WI38 (cell line): Measurements from ENCODE around the gene CCDC157.

Experiments used
- H3K4me3 ChIP-seq: 2 replicates; pipeline ENCODE4 v1.5.1; 2011; ENCODE audit warnings: low read depth, mild to moderate bottlenecking, control low read depth, low read length
- TF ChIP-seq, protein P1 (sequence below): IDR thresholded peaks from 2 replicates; pipeline ENCODE4 v1.5.1; 2012; ENCODE audit warnings: low read depth, mild to moderate bottlenecking, control low read depth, low read length

CCDC157 gene

DNA sequence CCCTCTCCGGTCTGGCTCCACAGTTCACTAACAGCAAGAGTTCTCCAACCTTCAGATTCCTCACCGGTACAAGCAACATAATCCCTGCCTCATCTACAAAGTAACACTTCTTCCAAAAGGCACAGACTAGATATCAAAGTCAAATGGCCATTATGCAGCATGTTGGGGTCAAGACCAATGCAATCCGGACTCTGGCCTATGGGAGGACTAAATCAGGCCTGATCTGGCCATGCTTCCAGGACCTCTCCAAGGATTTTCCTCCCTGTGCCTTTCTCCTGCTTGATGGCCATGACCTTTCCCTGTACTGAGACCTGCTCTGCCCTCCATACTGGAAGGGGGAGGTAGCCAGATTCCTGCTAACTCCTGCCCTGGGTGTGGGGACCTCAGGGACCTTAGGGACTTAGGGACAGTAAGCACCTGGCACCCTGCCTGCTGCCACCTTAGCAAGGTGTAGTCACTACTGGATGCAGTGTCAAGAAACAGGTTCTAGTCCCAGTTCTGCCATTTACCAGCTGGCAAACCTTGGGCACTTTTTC, 36.7 kb upstream of the CCDC157 start:
- H3K4me3 ChIP-seq = no peak overlapping the region
- TF ChIP-seq, protein P1, sequence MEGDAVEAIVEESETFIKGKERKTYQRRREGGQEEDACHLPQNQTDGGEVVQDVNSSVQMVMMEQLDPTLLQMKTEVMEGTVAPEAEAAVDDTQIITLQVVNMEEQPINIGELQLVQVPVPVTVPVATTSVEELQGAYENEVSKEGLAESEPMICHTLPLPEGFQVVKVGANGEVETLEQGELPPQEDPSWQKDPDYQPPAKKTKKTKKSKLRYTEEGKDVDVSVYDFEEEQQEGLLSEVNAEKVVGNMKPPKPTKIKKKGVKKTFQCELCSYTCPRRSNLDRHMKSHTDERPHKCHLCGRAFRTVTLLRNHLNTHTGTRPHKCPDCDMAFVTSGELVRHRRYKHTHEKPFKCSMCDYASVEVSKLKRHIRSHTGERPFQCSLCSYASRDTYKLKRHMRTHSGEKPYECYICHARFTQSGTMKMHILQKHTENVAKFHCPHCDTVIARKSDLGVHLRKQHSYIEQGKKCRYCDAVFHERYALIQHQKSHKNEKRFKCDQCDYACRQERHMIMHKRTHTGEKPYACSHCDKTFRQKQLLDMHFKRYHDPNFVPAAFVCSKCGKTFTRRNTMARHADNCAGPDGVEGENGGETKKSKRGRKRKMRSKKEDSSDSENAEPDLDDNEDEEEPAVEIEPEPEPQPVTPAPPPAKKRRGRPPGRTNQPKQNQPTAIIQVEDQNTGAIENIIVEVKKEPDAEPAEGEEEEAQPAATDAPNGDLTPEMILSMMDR = no peak

DNA sequence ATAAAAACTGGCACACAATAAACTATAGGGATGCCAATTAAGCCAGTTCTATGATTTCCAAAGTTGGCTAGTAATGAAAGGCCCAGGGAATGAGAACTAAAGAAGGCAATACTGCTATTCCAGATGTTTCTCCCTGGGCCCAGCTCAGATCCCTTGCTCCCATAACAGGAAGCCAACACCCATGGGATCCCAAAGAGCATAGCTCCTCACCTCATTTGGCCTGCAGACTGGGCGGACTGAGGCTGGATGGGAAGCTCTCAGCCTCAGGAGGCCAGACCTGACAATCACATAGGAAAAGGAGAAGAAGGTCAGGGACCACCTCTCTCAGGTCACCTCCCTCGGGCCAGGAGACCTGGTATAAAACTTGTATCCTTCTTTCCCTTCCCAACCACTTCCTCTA, 35.3 kb upstream of the CCDC157 start:
- H3K4me3 ChIP-seq = no peak overlapping the region
- TF ChIP-seq, protein P1 = no peak

DNA sequence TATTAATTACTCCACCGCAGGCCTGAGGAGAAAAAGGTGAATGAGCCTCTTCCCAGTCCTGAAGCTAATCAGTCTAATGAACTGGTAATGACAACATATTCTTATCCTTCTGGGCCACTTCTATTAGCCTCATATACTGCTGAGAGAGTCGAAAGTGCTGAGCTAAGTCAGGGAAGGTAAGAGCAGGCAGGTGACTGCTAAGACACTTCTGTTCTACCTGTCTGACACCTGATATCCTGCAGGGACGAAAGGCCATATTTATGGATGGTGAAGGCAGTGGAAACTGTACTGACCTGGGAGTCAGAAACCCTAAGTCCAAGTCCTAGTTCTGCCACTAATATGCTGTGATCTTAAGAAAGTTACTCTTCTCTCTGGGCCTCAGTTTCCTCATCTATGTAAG, 33.6 kb upstream of the CCDC157 start:
- TF ChIP-seq, protein P1 = no peak
- H3K4me3 ChIP-seq = no peak overlapping the region

DNA sequence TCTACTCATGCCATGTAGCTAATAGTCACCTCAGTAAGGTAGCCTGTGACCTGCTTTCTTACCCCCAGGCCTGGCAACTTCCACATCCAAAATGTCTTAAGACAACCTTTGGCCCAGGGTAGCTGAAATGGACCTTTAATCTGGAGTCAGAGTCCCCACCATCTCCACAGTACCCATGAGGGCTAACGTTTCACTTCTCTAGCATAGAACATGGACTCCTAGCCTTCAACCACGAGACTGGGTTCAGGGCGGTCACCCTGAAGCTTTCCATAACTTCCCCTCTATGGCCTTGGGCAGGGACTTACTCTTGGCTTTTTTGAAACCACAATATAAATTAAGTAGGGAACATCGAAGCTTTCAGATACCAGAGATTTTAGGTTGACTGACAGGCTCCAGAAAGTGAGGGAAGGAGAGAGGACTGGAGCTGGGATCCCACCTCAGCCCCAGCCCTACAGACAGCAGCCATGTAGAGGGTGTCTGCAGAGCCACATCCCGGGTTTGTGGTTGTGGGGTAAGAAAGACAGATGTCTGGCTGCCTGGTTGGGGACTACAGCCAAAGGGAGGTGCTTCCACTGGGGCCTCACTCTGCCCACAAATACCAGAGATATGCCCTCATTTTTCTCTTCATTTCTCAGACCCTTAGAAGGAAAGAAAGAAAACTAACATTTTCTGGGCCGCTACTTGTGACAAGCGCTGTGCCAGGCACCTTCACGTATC, 32.6 kb upstream of the CCDC157 start:
- H3K4me3 ChIP-seq = peak overlapping the region; percentile 18; the same call in 1 of the 2 replicates
- TF ChIP-seq, protein P1 = no peak

DNA sequence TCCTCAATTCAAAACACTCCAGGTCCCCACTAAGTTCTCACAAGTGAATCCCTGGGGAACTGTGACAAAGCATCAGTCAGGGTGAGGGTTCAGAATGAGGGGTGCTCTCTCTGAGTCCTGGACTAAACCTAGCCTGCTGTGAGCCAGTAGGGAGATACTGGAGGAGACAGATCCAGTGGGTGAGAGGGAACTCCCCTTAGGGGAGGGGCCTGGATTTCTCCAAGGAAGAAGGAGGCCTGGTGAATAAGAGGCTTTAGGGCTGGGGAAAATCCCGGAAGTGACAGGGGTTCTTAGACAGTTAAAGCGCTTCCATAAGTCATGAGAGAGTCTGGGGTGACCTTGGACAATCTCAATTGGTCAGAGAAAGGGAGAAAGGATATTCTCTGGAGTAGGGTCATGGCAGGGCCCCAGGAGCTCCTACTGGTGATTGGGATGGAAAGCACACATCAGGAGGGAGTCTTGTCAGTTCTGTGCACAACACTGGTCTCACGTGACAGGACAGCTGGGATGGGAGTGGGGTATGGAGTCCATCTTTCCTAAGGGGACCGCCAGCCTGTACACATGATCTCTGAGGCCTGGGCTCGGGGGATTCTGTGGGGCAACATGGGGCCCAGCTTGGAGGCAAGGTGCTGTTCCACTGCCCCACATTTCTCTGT, 31.6 kb upstream of the CCDC157 start:
- peak overlapping the region; percentile 82 for H3K4me3 ChIP-seq
- TF ChIP-seq, protein P1 = no peak

DNA sequence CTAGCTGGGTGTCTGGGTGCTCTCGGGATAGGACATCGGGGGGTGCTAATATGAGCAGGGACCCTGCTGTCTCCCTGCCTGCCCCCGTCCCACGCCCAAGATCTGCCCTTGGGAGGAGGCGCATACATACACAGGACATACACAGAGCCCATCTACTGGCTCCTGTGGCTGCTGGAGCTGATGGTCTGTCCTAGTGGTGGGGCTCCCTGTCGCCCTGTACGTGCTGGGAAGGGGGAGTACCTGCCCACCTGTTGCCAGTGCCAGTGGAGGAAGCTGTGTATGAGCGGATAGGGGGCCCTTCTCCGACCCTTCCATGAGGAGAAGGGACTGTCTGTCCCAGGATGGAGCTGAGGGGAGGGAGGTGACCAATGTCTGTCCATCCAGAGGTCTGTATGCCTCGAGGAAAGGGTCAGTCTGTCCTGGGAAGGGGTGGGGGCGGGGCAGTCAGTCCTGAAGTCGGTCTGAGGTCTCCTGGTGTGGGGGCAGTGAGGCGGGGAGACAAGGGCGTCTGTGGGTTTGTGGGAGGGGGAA, 31.0 kb upstream of the CCDC157 start:
- H3K4me3 ChIP-seq = peak overlapping the region; percentile 82
- TF ChIP-seq, protein P1 = no peak

DNA sequence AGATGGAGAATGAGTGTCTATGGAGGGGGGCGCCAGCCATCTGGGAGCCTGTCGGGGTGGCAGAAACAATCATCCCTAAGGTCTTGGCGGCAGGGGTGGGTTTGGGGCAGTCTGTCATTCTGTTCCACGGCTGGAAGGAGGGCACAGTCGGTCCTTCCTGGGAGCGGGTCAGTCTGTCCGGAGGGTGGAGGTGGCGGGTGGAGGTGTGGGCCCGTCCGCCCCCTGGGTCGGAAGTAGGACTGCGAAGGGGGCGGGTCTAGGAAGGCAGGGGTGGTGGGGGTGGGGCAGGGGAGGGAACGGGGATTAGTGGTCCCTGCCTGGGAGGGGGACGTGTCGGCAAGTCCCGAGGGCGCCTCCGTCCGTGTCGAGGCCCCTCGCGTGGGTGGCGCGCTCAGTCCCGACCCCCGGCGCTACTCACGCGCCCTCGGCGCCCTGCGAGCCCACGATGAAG, 30.5 kb upstream of the CCDC157 start:
- TF ChIP-seq, protein P1 = no peak
- peak overlapping the region; percentile 82 for H3K4me3 ChIP-seq
